ENCODE data around the gene MORF4L2.

GRCh38 chrX:103678199-103678993 is 8.1 kb downstream of the MORF4L2 start:
- TF ChIP-seq CTCF (IDR thresholded peaks at IDR 0.05) = no peak
- no peak for TF ChIP-seq POLR2A (IDR thresholded peaks at IDR 0.05)
- no peak for TF ChIP-seq EP300 (IDR thresholded peaks at IDR 0.05)
